ENCODE data around the gene CUZD1. TPM values are rescaled to one million over a fixed set of nuclear protein-coding genes. Genes with fewer than 3 reads are reported as not detected.

Gene CUZD1
- total and polyA plus RNA-seq, 9 of the 15 experiments (the other 6 are each of a cell fraction or from before 2014, with no cell fraction given): 0.51 to 1.7 (median 1.1) TPM

DNA sequence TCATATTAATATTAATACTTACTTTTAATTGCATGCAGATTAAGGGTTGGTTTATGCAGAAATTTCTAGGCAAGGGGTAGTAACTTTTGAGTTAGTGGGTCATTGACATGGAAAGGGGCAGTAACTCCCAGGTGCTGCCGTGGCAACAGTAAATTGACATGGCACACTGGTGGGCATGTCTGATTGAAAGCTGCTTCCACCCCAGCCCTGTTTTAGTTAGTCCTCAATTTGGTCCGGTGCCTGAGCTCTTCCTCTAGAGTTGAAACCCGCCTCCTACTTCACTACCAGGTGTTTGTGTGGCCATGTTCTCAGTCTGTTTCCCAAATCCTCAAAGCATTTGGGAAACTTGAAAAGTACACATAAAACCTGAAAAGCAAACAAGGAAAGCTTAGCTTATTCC is 18.4 kb downstream of the CUZD1 start (continued):
- TF ChIP-seq, protein P1, sequence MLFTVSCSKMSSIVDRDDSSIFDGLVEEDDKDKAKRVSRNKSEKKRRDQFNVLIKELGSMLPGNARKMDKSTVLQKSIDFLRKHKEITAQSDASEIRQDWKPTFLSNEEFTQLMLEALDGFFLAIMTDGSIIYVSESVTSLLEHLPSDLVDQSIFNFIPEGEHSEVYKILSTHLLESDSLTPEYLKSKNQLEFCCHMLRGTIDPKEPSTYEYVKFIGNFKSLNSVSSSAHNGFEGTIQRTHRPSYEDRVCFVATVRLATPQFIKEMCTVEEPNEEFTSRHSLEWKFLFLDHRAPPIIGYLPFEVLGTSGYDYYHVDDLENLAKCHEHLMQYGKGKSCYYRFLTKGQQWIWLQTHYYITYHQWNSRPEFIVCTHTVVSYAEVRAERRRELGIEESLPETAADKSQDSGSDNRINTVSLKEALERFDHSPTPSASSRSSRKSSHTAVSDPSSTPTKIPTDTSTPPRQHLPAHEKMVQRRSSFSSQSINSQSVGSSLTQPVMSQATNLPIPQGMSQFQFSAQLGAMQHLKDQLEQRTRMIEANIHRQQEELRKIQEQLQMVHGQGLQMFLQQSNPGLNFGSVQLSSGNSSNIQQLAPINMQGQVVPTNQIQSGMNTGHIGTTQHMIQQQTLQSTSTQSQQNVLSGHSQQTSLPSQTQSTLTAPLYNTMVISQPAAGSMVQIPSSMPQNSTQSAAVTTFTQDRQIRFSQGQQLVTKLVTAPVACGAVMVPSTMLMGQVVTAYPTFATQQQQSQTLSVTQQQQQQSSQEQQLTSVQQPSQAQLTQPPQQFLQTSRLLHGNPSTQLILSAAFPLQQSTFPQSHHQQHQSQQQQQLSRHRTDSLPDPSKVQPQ (CRISPR knock-in tag; IDR thresholded peaks at IDR 0.05; ENCODE audit: borderline replicate concordance): no peak

DNA sequence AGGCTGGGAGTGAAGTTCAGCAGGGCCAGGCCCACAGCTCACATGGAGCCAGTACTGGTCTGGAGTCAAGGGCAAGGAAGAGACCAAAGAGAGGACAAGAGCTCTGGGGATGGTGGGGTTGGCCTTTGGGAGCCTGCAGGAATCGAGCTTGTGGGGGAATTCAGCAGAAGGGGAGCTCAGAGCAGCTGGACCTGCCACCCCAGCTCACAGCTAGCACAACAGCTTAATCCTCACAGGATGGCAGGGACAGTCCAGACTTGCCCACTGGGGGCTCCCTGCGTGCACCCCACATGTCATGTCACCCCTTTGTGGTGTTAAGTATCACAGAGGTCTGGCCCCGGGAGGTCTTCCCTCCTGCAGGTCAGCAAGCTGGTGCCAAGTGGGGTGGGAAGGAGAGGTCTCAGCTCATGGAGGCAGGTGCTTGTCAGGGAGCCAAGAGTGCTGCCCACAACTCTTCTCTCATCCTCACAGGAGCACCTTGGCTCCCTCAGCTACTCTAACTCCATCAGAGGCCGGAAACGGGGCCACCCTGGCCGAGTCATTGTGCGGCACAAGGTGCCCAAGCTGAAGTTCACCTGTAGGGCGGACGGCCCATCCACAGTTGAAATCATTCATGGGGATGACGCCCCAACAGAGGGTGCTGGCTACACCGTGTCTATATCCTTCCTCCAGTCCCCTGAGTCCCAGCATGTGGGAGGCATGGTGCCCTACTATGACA is 22.5 kb downstream of the CUZD1 start:
- FAIRE-seq (no peak), ATAC-seq (no peak), DNase-seq (ENCODE audit: extremely low read depth in 1 of 4, low spot score in 3 of 4) (no peak)
- in situ Hi-C loops (cut with MboI): no loop called here
- no peak overlapping the region for H2AFZ ChIP-seq (ENCODE audit: low read depth, low read length)
- H3K27me3 ChIP-seq (ENCODE audit: control insufficient read depth in 2 of 2, insufficient read depth in 2 of 2, low read length in 2 of 2): peaks cover 0 to 24% of the 10 kb centered on the region in 2 experiments; a peak in 3 of 5 replicates
- no peak overlapping the region for H3K27ac ChIP-seq (ENCODE audit: extremely low read depth, low read depth, low read length)
- no peak overlapping the region for H3K4me3 ChIP-seq
- intact Hi-C loops (cut with micrococcal nuclease): no loop called here
- no peaks in the 10 kb centered on the region for H3K36me3 ChIP-seq (ENCODE audit: control insufficient read depth, insufficient read depth, low read length)
- WGBS (ENCODE audit: insufficient coverage, low coverage, missing lambda C conversion rate): 5% methylated on average over 11 of the region's 11 CpGs
- CTCF ChIA-PET (ENCODE audit: low intra/inter-chr PET ratio): no interaction called here
- no peak overlapping the region for H3K9ac ChIP-seq (ENCODE audit: insufficient read depth in 1 of 2, low read depth in 2 of 2, low read length in 2 of 2)
- peaks cover 0 to 5% of the 10 kb centered on the region in 2 experiments; a peak in 2 of 5 replicates for H3K4me1 ChIP-seq (replicated peaks in 1 of 2; ENCODE audit: control insufficient read depth in 2 of 2, insufficient read depth in 2 of 2, low read length in 2 of 2)
- H3K4me2 ChIP-seq (ENCODE audit: insufficient read depth, low read length): no peak overlapping the region
- H3K79me2 ChIP-seq (ENCODE audit: control insufficient read depth, insufficient read depth, low read length): no peaks in the 10 kb centered on the region
- no TSS peak for BruUV-seq (replicated peaks)
- no peaks in the 10 kb centered on the region for H3K9me1 ChIP-seq (ENCODE audit: control insufficient read depth, insufficient read depth, low read length)
- no peaks in the 10 kb centered on the region for H3K9me3 ChIP-seq (replicated peaks; ENCODE audit: control insufficient read depth, insufficient read depth, low read depth, low read length)
- POLR2A ChIA-PET: interaction anchor here (1.3 kb wide), 1 partner anchor 18 kb away, joined by 3 read pairs; no protein-coding TSS in a partner anchor
- H4K20me1 ChIP-seq (replicated peaks; ENCODE audit: control insufficient read depth, insufficient read depth, low read length): no peaks in the 10 kb centered on the region
- no peak for TF ChIP-seq ZNF444 (CRISPR knock-in tag; IDR thresholded peaks at IDR 0.05)
- TF ChIP-seq NRF1 (conservative IDR thresholded peaks at IDR 0.05 in 1 of 2, IDR thresholded peaks at IDR 0.05 in 1 of 2): no peak
- no peak for TF ChIP-seq RBM17 (IDR thresholded peaks at IDR 0.05; ENCODE audit: borderline replicate concordance, low read depth, low read length)
- TF ChIP-seq, protein P2, sequence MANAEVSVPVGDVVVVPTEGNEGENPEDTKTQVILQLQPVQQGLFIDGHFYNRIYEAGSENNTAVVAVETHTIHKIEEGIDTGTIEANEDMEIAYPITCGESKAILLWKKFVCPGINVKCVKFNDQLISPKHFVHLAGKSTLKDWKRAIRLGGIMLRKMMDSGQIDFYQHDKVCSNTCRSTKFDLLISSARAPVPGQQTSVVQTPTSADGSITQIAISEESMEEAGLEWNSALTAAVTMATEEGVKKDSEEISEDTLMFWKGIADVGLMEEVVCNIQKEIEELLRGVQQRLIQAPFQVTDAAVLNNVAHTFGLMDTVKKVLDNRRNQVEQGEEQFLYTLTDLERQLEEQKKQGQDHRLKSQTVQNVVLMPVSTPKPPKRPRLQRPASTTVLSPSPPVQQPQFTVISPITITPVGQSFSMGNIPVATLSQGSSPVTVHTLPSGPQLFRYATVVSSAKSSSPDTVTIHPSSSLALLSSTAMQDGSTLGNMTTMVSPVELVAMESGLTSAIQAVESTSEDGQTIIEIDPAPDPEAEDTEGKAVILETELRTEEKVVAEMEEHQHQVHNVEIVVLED (CRISPR knock-in tag; IDR thresholded peaks at IDR 0.05): no peak
- TF ChIP-seq ZKSCAN1 (IDR thresholded peaks at IDR 0.05; ENCODE audit: low read depth, low read length): no peak
- TF ChIP-seq RAD21 (CRISPR knock-in tag; conservative IDR thresholded peaks at IDR 0.05 in 1 of 2, IDR thresholded peaks at IDR 0.05 in 1 of 2): no peak
- TF ChIP-seq RHOXF2B (CRISPR knock-in tag; conservative IDR thresholded peaks at IDR 0.05): no peak
- TF ChIP-seq ZNF165 (CRISPR knock-in tag; IDR thresholded peaks at IDR 0.05; ENCODE audit: borderline replicate concordance): no peak
- TF ChIP-seq, protein P3, sequence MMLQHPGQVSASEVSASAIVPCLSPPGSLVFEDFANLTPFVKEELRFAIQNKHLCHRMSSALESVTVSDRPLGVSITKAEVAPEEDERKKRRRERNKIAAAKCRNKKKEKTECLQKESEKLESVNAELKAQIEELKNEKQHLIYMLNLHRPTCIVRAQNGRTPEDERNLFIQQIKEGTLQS (IDR thresholded peaks at IDR 0.05): no peak
- TF ChIP-seq, protein P3 (CRISPR knock-in tag; conservative IDR thresholded peaks at IDR 0.05): no peak
- TF ChIP-seq, protein P4, sequence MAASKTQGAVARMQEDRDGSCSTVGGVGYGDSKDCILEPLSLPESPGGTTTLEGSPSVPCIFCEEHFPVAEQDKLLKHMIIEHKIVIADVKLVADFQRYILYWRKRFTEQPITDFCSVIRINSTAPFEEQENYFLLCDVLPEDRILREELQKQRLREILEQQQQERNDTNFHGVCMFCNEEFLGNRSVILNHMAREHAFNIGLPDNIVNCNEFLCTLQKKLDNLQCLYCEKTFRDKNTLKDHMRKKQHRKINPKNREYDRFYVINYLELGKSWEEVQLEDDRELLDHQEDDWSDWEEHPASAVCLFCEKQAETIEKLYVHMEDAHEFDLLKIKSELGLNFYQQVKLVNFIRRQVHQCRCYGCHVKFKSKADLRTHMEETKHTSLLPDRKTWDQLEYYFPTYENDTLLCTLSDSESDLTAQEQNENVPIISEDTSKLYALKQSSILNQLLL (CRISPR knock-in tag; IDR thresholded peaks at IDR 0.05; ENCODE audit: borderline replicate concordance): no peak
